Measurements from ENCODE around the gene TFPI.

Gene TFPI

DNA sequence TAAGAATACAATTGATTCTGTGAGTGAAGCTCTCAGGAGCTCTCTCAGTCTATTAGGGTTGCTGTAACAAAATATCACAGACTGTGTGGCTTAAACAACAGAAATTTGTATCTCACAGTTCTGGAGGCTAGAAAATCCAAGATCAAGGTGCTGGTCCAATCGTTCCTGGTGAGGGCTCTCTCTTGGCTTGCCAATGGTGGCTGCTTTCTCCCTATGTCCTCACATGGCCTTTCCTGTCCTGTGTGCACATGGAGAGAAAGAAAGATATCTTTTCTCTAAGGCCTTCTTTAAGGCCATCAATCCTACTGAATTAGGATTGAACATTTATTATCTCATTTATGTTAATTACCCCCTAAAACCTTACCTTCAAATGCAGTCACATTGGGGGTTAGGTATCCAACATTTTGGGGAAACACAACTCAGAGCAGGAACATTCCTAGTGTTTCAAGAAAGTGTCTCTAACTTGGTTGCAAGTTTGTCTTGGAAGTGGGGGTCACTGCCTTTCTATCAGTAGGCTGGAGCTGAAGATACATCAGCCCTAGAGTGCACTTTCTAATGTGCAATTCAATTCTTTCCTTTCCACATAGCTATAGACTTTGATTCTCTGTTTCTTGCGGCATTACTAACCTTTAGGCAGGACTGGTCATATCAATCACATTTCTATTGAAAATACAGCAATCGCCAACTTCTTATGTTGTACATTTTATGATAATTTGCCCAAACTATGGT lies 24.8 kb downstream of the TFPI start:
- TF ChIP-seq ZBTB7A (IDR thresholded peaks at IDR 0.05; ENCODE audit: low read depth) (no peak), TEAD4 (IDR thresholded peaks at IDR 0.05) (no peak), REST (IDR thresholded peaks at IDR 0.05; ENCODE audit: low read depth) (no peak), MAX (IDR thresholded peaks at IDR 0.05) (no peak), FOXM1 (IDR thresholded peaks at IDR 0.05; ENCODE audit: borderline replicate concordance, low read depth) (no peak)
- TF ChIP-seq, protein P1, sequence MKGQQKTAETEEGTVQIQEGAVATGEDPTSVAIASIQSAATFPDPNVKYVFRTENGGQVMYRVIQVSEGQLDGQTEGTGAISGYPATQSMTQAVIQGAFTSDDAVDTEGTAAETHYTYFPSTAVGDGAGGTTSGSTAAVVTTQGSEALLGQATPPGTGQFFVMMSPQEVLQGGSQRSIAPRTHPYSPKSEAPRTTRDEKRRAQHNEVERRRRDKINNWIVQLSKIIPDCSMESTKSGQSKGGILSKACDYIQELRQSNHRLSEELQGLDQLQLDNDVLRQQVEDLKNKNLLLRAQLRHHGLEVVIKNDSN (IDR thresholded peaks at IDR 0.05) = no peak

DNA sequence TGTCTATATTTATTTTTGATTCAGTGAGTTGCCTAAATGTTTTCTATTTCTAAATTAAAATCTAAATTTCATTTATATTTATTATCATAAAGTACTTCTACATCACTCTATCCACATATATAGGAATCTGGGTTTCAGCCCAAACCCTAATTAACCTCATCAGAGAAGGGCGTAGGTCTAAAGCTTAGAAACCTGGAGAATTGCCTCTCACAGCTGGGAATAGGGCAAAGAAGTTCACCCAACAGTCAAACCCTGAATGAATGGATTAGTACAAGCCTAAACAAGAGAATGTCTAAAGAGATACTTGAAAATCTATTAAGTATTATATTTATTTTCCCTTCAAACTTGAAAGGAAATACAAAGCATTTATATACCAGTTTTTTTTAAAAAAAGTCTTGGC lies 26.2 kb downstream of the TFPI start:
- TF ChIP-seq ZBTB7A (IDR thresholded peaks at IDR 0.05; ENCODE audit: low read depth) = no peak
- TF ChIP-seq EGR1 (IDR thresholded peaks at IDR 0.05) = no peak
- TF ChIP-seq REST (IDR thresholded peaks at IDR 0.05; ENCODE audit: low read depth) = no peak
- no peak for TF ChIP-seq TCF12 (IDR thresholded peaks at IDR 0.05; ENCODE audit: low read depth)
- TF ChIP-seq YY1 (IDR thresholded peaks at IDR 0.05; ENCODE audit: low read depth) = no peak
- no peak for TF ChIP-seq MAX (IDR thresholded peaks at IDR 0.05)
- no peak for TF ChIP-seq TAF1 (IDR thresholded peaks at IDR 0.05; ENCODE audit: low read depth)
- no peak for TF ChIP-seq EP300 (IDR thresholded peaks at IDR 0.05; ENCODE audit: borderline replicate concordance)
- TF ChIP-seq FOXM1 (IDR thresholded peaks at IDR 0.05; ENCODE audit: borderline replicate concordance, low read depth) = no peak
- TF ChIP-seq, protein P1 (IDR thresholded peaks at IDR 0.05) = no peak
- TF ChIP-seq NFIC (IDR thresholded peaks at IDR 0.05) = no peak

DNA sequence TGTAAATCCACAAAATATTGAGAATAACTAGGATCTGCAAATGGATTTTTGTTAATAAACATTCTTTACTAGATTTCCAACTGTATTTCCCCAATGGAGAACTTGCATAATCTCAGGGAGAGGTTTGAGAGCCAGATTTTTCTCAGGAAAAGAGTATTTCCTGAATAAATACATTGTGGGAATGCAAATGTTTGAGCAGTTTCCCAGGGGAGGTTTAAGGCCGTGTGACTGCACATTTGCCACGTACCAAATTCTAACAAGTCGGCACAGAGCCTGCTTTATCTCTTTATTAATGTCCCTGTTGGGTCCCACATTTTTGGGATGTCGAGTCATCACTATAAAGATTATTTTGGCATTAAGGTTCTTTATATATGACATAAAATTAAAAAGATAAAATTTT lies 27.0 kb downstream of the TFPI start:
- no peak for TF ChIP-seq CREB1 (IDR thresholded peaks at IDR 0.05; ENCODE audit: low read depth)
- TF ChIP-seq, protein P1 (IDR thresholded peaks at IDR 0.05) = no peak
- TF ChIP-seq TAF1 (IDR thresholded peaks at IDR 0.05; ENCODE audit: low read depth) = no peak
- TF ChIP-seq EGR1 (IDR thresholded peaks at IDR 0.05) = no peak
- no peak for TF ChIP-seq TEAD4 (IDR thresholded peaks at IDR 0.05)
- TF ChIP-seq TCF12 (IDR thresholded peaks at IDR 0.05; ENCODE audit: low read depth) = no peak
- TF ChIP-seq EP300 (IDR thresholded peaks at IDR 0.05; ENCODE audit: borderline replicate concordance) = no peak
- TF ChIP-seq MAX (IDR thresholded peaks at IDR 0.05) = no peak

GRCh38 chr2:187526792-187527191 lies 27.4 kb downstream of the TFPI start:
- no peak for TF ChIP-seq EGR1 (IDR thresholded peaks at IDR 0.05)
- no peak for TF ChIP-seq ZBTB7A (IDR thresholded peaks at IDR 0.05; ENCODE audit: low read depth)
- TF ChIP-seq NFIC (IDR thresholded peaks at IDR 0.05) = no peak
- TF ChIP-seq TCF12 (IDR thresholded peaks at IDR 0.05; ENCODE audit: low read depth) = no peak
- no peak for TF ChIP-seq REST (IDR thresholded peaks at IDR 0.05; ENCODE audit: low read depth)
- TF ChIP-seq CREB1 (IDR thresholded peaks at IDR 0.05; ENCODE audit: low read depth) = no peak
- TF ChIP-seq YY1 (IDR thresholded peaks at IDR 0.05; ENCODE audit: low read depth) = no peak
- no peak for TF ChIP-seq EP300 (IDR thresholded peaks at IDR 0.05; ENCODE audit: borderline replicate concordance)
- no peak for TF ChIP-seq TAF1 (IDR thresholded peaks at IDR 0.05; ENCODE audit: low read depth)
- no peak for TF ChIP-seq TEAD4 (IDR thresholded peaks at IDR 0.05)
- no peak for TF ChIP-seq MAX (IDR thresholded peaks at IDR 0.05)
- TF ChIP-seq CEBPB (IDR thresholded peaks at IDR 0.05) = no peak
- TF ChIP-seq, protein P1 (IDR thresholded peaks at IDR 0.05) = no peak
- TF ChIP-seq RAD21 (IDR thresholded peaks at IDR 0.05; ENCODE audit: low read depth) = no peak
